Lung (tissue), 12 donors: Measurements from ENCODE around the gene LEKR1. TPM values are rescaled to one million over a fixed set of nuclear protein-coding genes. Genes with fewer than 3 reads are reported as not detected.

Source experiments
- ATAC-seq: fragments of 200-7000 bp; cut with Tn5 transposase; one replicate; pipeline ENCODE4 v1.9.1; 2020; ENCODE audit warnings: moderate number of reproducible peaks; ENCODE audit not compliant: insufficient read depth, low FRiP score
- DNase-seq, 3 donors: peaks; one replicate each; pipeline ENCODE4 v3.0.0-alpha.2; 2013 to 2017
- H3K27ac ChIP-seq, 2 donors: one replicate each; pipeline ENCODE4 v1.5.1; 2013; ENCODE audit warnings: mild to moderate bottlenecking in 2 of 2, moderate library complexity in 2 of 2, control low read depth in 1 of 2, inconsistent platforms in 1 of 2, low read depth in 1 of 2, low read length in 1 of 2
- H3K27me3 ChIP-seq, 3 donors: one replicate each; pipeline ENCODE4 v1.5.1; 2013; ENCODE audit warnings: low read length in 2 of 3; ENCODE audit not compliant: control insufficient read depth in 3 of 3, insufficient read depth in 3 of 3
- H3K36me3 ChIP-seq, 4 donors: one replicate each; pipeline ENCODE4 v1.5.1; 2013; ENCODE audit warnings: low read length in 4 of 4, mild to moderate bottlenecking in 1 of 4, moderate library complexity in 1 of 4; ENCODE audit not compliant: control insufficient read depth in 4 of 4, insufficient read depth in 4 of 4
- H3K4me1 ChIP-seq, 5 donors: one replicate each; pipeline ENCODE4 v1.5.1; 2013; ENCODE audit warnings: low read length in 5 of 5, mild to moderate bottlenecking in 2 of 5, moderate library complexity in 1 of 5; ENCODE audit not compliant: control insufficient read depth in 5 of 5, insufficient read depth in 5 of 5
- H3K4me3 ChIP-seq: one replicate; pipeline ENCODE4 v1.5.1; 2013; ENCODE audit warnings: mild to moderate bottlenecking, control low read depth, moderate library complexity
- H3K9ac ChIP-seq, 2 donors: one replicate each; pipeline ENCODE4 v1.5.1; 2013; ENCODE audit warnings: low read length in 2 of 2, control low read depth in 1 of 2; ENCODE audit not compliant: insufficient read depth in 1 of 2
- H3K9me3 ChIP-seq, 4 donors: one replicate each; pipeline ENCODE4 v1.5.1; 2013; ENCODE audit warnings: low read length in 3 of 4, mild to moderate bottlenecking in 1 of 4, moderate library complexity in 1 of 4; ENCODE audit not compliant: control insufficient read depth in 4 of 4, insufficient read depth in 3 of 4
- CTCF ChIP-seq: IDR thresholded peaks from 2 replicates; pipeline ENCODE4 v1.5.1; 2012; ENCODE audit warnings: mild to moderate bottlenecking; ENCODE audit errors: control extremely low read depth, extremely low read depth
- WGBS, 2 donors: extraction: QIAGEN DNeasy Blood & Tissue Kit; methylation state at CpG; one replicate each; pipeline ENCODE4 v1.1.7; 2013; 5-methylcytosine and 5-hydroxymethylcytosine counted together
- polyA plus RNA-seq, 2 donors: library from polyadenylated mRNA; stranded (reverse); fragments of 200-250 nt; gene quantifications; one replicate each; pipeline ENCODE4 v1.2.1, GENCODE V29; 2013
- total RNA-seq, 2 donors: library from RNA; depleted of rRNA in 1 of 2; stranded (reverse); fragments of >200 nt in 1 of 2; gene quantifications; one replicate each; pipeline ENCODE4 v1.2.1, GENCODE V29; 2014 to 2021
- donor health status: control.
- donor health status: control.
- donor health status: Bipolar disorder and iron deficiency.
- donor health status: healthy.
- donor health status: DM: yes; HTN: yes; CAD: no.

Gene LEKR1
- total and polyA plus RNA-seq, 4 donors, result 0.71 to 5.4 (median 3.2) TPM

GRCh38 chr3:156985711-156986110 is 159.6 kb downstream of the LEKR1 start:
- Histone ChIP-seq H3K4me3 (no peak overlapping the region), H3K27me3 (no peaks in the 10 kb centered on the region), H3K27ac (no peak overlapping the region), H3K4me1 (peaks cover 0 to 2% (median 0%) of the 10 kb centered on the region in 5 donors), H3K9ac (no peak overlapping the region), H3K36me3 (no peaks in the 10 kb centered on the region), H3K9me3 (no peaks in the 10 kb centered on the region)
- 70 to 73% methylated on average over 5 of the region's 5 CpGs for WGBS, 2 donors
- TF ChIP-seq CTCF, result no peak
- ATAC-seq (peak; percentile 41), DNase-seq (no peak)

DNA sequence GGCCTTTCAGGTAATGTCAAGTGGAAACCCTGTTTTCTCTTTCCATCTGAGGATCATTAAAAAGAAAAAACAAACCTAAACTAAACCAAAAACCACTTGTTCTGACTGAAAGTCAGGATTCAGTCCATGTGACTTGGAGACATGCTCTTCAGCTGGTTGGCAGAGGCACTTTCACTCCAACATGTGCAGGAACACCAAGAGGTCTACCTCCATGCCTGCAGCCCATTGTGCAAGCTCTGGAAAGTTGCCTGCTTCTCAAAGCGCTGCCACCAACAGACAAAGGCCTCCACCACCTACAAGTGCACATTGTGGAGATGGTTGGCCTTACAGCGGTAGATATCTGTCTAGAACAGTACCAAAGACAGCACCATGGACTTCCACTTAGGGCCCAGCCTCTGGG is 161.8 kb downstream of the LEKR1 start:
- H3K4me3 ChIP-seq, result no peak overlapping the region
- TF ChIP-seq CTCF, result no peak
- H3K27me3 ChIP-seq, result no peaks in the 10 kb centered on the region
- no peaks in the 10 kb centered on the region for H3K36me3 ChIP-seq
- no peak overlapping the region for H3K9ac ChIP-seq
- H3K27ac ChIP-seq, result no peak overlapping the region
- H3K9me3 ChIP-seq, result peaks cover 0 to 4% (median 0%) of the 10 kb centered on the region in 4 donors
- H3K4me1 ChIP-seq, result peaks cover 0 to 2% (median 0%) of the 10 kb centered on the region in 5 donors
- 93 to 95% methylated on average over 2 of the region's 2 CpGs for WGBS, 2 donors
- DNase-seq (no peak), ATAC-seq (no peak)

GRCh38 chr3:156997351-156997750 is 171.2 kb downstream of the LEKR1 start:
- H3K4me1 ChIP-seq, result no peaks in the 10 kb centered on the region
- no peak overlapping the region for H3K27ac ChIP-seq
- no peaks in the 10 kb centered on the region for H3K9me3 ChIP-seq
- ATAC-seq (no peak), DNase-seq (no peak)
- H3K4me3 ChIP-seq, result no peak overlapping the region
- TF ChIP-seq CTCF, result no peak
- H3K27me3 ChIP-seq, result no peaks in the 10 kb centered on the region
- H3K36me3 ChIP-seq, result no peaks in the 10 kb centered on the region
- H3K9ac ChIP-seq, result no peak overlapping the region

- Histone ChIP-seq H3K36me3 (no peaks in the 10 kb centered on the region), H3K27me3 (no peaks in the 10 kb centered on the region), H3K27ac (no peak overlapping the region), H3K4me3 (no peak overlapping the region), H3K9me3 (no peaks in the 10 kb centered on the region), H3K9ac (no peak overlapping the region), H3K4me1 (no peaks in the 10 kb centered on the region)
- no peak for TF ChIP-seq CTCF
- 77 to 81% methylated on average over 2 of the region's 2 CpGs for WGBS, 2 donors
- DNase-seq (no peak), ATAC-seq (no peak)
Measured at GRCh38 chr3:157001221-157001957, 175.2 kb downstream of the LEKR1 start.
